SJCRH30 (cell line): ENCODE data around the gene PTPN21. TPM values are rescaled to one million over a fixed set of nuclear protein-coding genes. Genes with fewer than 3 reads are reported as not detected.

Source experiments
- DNase-seq, 2 experiments: peaks; one replicate each; pipeline ENCODE4 v3.0.0-alpha.2; 2015 to 2020
- H3K27ac ChIP-seq: fragments of 250-450 bp; sonication (Bioruptor Pico); 2 replicates; pipeline ENCODE4 v1.5.1; 2020; ENCODE audit warnings: mild to moderate bottlenecking, moderate library complexity
- H3K27me3 ChIP-seq: fragments of 250-450 bp; sonication (Bioruptor Pico); 2 replicates; pipeline ENCODE4 v1.5.1; 2020; ENCODE audit warnings: mild to moderate bottlenecking, moderate library complexity
- H3K36me3 ChIP-seq: fragments of 250-450 bp; sonication (Bioruptor Pico); 2 replicates; pipeline ENCODE4 v1.5.1; 2020; ENCODE audit warnings: mild to moderate bottlenecking, moderate library complexity
- H3K4me1 ChIP-seq: fragments of 250-450 bp; sonication (Bioruptor Pico); 2 replicates; pipeline ENCODE4 v1.5.1; 2020; ENCODE audit warnings: mild to moderate bottlenecking, moderate library complexity
- H3K4me3 ChIP-seq: fragments of 250-450 bp; sonication (Bioruptor Pico); 2 replicates; pipeline ENCODE4 v1.5.1; 2020; ENCODE audit warnings: mild to moderate bottlenecking, moderate library complexity
- H3K9me3 ChIP-seq: fragments of 250-450 bp; sonication (Bioruptor Pico); replicated peaks from 2 replicates; pipeline ENCODE4 v1.5.1; 2020; ENCODE audit warnings: mild to moderate bottlenecking, moderate library complexity
- total RNA-seq: library from RNA; depleted of rRNA; stranded (reverse); fragments of >200 nt; shearing (Covaris generic); gene quantifications from 2 replicates; pipeline ENCODE4 v1.2.3, GENCODE V29; 2014; rRNA removed

The PTPN21 gene
- total RNA-seq, 1 experiment from 2014 or later, result 13.7 TPM

DNA sequence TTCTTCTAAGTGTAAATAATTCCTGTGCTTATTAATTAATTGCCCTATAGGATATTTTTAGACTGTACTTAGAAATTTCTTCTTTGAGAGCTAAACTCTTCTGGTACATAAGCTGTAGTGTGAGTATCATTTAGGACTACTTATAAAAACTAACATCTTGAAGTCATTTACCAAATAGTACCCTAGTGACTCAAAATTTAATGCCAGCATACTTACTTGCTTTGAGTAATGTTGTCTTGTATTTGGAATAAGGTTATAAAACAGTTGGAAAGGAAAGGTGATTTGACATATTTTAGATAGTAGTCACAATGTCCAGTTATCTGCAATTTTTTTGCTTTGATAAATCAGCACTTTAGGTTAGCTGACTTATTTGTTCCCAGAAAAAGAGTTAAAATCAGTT, 130.2 kb downstream of the PTPN21 start:
- no peaks in the 10 kb centered on the region for H3K9me3 ChIP-seq
- H3K27ac ChIP-seq, result no peak overlapping the region
- no peaks in the 10 kb centered on the region for H3K27me3 ChIP-seq
- H3K4me1 ChIP-seq, result no peaks in the 10 kb centered on the region
- no peak overlapping the region for H3K4me3 ChIP-seq
- DNase-seq, result no peak
- H3K36me3 ChIP-seq, result no peaks in the 10 kb centered on the region

DNA sequence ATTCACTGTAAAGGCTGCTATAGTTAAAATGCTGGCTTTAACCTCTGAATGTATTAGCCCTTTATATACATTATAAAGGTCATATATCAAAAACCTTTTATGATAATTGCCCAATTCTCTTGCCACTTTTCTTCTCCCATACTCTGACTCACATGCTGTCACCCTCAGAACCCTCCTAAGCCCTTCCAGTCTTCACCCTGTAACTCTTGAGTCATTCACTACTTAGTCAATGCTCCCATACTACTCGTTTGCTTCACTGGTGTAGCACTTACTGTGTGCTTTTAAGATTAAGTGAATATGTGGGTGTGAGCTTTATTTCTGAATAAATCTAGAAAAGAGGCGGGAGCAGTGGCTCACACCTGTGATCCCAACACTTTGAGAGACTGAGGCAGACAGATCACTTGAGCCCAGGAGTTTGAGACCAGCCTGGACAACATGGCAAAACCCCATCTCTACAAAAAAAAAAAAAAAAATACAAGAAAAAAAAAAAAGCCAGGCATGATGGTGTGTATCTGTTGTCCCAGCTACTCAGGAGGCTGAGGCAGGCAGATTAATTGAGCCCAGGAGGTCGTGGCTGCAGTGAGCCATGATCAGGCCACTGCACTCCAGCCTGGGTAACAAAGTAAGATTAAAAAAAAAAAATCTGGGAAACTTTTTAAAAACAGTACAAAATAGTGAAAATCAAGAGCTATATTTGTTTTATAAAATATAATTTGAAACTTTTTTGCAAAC, 131.7 kb downstream of the PTPN21 start:
- Histone ChIP-seq H3K9me3 (no peaks in the 10 kb centered on the region), H3K27ac (no peak overlapping the region), H3K4me1 (no peaks in the 10 kb centered on the region), H3K27me3 (no peaks in the 10 kb centered on the region), H3K4me3 (no peak overlapping the region), H3K36me3 (no peaks in the 10 kb centered on the region)
- no peak for DNase-seq

DNA sequence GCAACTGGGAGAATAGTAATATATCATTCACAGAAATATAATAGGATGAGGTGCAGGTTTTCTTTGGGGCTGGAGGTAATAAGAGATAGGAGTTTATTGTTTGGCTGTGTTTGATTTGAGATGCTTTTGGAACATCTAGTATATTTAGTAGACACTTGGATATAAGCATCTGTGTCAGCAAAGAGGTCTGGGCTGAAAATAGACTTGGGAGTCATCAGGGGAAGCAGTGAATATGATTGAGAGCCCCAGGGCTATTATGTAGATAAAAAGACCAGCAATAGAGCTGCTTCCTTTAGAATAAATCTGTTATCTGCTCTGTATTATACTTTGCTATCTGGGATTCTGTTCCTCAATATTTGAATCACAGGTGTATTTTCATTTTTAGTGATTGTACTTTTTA, 132.8 kb downstream of the PTPN21 start:
- Histone ChIP-seq H3K4me3 (no peak overlapping the region), H3K36me3 (no peaks in the 10 kb centered on the region), H3K27ac (no peak overlapping the region), H3K4me1 (no peaks in the 10 kb centered on the region), H3K27me3 (no peaks in the 10 kb centered on the region), H3K9me3 (no peaks in the 10 kb centered on the region)
- no peak for DNase-seq

DNA sequence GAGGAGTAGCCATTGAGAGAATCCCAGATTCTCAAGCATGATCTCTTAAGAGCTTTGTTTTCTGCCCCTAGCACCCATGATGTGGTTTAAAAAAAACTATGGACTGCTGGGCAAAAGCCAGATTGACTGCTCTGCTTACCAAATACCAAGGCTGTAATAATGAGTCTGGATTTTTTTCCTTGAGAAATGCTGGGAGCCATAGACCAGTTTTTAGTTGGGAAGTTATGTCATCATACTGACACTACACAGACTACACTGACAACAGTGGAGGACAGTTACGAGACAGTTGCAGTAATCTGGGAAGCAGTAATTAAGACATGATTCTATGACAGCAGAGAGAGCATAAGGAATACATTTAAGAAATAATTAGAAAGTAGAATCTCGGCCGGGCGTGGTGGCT, 133.5 kb downstream of the PTPN21 start:
- Histone ChIP-seq H3K4me3 (no peak overlapping the region), H3K27ac (no peak overlapping the region), H3K4me1 (no peaks in the 10 kb centered on the region), H3K36me3 (no peaks in the 10 kb centered on the region), H3K9me3 (no peaks in the 10 kb centered on the region), H3K27me3 (no peaks in the 10 kb centered on the region)
- DNase-seq, result no peak

DNA sequence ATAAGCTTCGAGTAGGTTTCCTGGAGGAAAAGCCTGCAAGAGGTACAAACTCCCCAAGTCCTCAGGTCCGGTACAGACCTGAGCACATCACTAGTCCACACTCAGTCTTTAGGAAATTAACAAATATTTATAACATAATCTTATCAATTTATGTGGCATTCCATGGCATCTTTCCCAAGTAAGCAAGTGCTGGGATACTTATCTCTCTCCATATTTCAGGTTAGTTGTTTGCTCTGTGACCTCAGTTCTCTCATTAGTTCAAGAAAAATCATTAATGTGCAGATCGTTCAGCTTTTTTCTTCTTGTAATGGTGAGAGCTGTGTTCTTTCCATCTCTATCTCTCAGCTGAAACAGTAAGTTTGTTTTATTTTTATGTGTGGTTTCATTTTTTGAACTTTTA, 134.6 kb downstream of the PTPN21 start:
- Histone ChIP-seq H3K4me1 (no peaks in the 10 kb centered on the region), H3K36me3 (no peaks in the 10 kb centered on the region)
- DNase-seq, result no peak

DNA sequence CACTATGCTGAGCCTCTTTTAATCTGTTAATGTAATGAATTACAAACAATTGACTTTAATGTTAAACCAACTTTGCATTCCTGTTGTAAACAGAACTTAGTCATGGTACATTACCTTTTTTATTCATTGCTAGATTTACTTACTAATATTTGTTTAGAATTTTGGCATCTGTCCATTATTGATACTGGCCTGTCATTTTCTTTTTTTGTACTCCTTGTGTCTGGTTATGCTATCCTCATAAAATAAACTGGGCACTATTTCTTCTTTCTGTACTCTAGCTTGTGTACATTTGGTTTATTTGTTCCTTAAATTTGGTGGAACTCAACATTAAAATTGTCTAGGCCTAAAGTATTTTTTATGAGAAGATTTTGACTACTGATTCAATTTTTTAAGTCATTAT, 137.2 kb downstream of the PTPN21 start:
- H3K36me3 ChIP-seq, result no peaks in the 10 kb centered on the region
- no peaks in the 10 kb centered on the region for H3K27me3 ChIP-seq
- no peak overlapping the region for H3K27ac ChIP-seq
- no peak for DNase-seq
- no peak overlapping the region for H3K4me3 ChIP-seq
- H3K4me1 ChIP-seq, result no peaks in the 10 kb centered on the region
- no peaks in the 10 kb centered on the region for H3K9me3 ChIP-seq

More for the DNA sequence above, 134.6 kb downstream of the PTPN21 start:
- H3K9me3 ChIP-seq, result no peaks in the 10 kb centered on the region
- H3K27me3 ChIP-seq, result no peaks in the 10 kb centered on the region
- no peak overlapping the region for H3K4me3 ChIP-seq
- H3K27ac ChIP-seq, result no peak overlapping the region

Other genes with a start within 250 kb of the PTPN21 start
- gene KCNK10, start 231.7 kb downstream of the PTPN21 start, total RNA-seq, result 0.12 and 0.13 TPM in 2 replicates
- 5.2 and 6.0 TPM in 2 replicates for gene SPATA7, start 169.3 kb downstream of the PTPN21 start, total RNA-seq
- 67.6 and 78.0 TPM in 2 replicates for gene ZC3H14, start 8.0 kb upstream of the PTPN21 start, total RNA-seq
- gene EML5, start 237.9 kb upstream of the PTPN21 start, total RNA-seq, result 0.03 and 0.06 TPM in 2 replicates